Testis (tissue), 3 donors: ENCODE data around the gene LENEP. TPM values are rescaled to one million over a fixed set of nuclear protein-coding genes. Genes with fewer than 3 reads are reported as not detected.

Experiments
- DNase-seq: peaks from one replicate; pipeline ENCODE4 v3.0.0-alpha.2; 2019
- H3K27ac ChIP-seq, 2 donors: fragments of 200-600 bp; sonication (generic); one replicate each; pipeline ENCODE4 v1.5.1; 2019
- H3K27me3 ChIP-seq: fragments of 200-600 bp; sonication (generic); one replicate; pipeline ENCODE4 v1.5.1; 2019
- H3K36me3 ChIP-seq: fragments of 200-600 bp; sonication (generic); one replicate; pipeline ENCODE4 v1.5.1; 2017; ENCODE audit warnings: low read depth; ENCODE audit errors: missing control alignments
- H3K4me1 ChIP-seq: fragments of 200-600 bp; sonication (generic); one replicate; pipeline ENCODE4 v1.5.1; 2019
- H3K4me3 ChIP-seq, 2 donors: fragments of 200-600 bp; sonication (generic); one replicate each; pipeline ENCODE4 v1.5.1; 2017 to 2019
- H3K9me3 ChIP-seq: fragments of 200-600 bp; sonication (generic); one replicate; pipeline ENCODE4 v1.5.1; 2017
- CTCF ChIP-seq, 3 experiments: fragments of 450-650 bp in 2 of 3; fragments of 200-600 bp in 1 of 3; sonication (generic) in 1 of 3; IDR thresholded peaks; one replicate each; pipeline ENCODE4 v1.5.1; 2016 to 2019; ENCODE audit warnings: antibody characterized with exemption in 3 of 3, mild to moderate bottlenecking in 2 of 3, moderate library complexity in 1 of 3
- POLR2A ChIP-seq: fragments of 450-650 bp; IDR thresholded peaks from one replicate; pipeline ENCODE4 v1.6.1; 2017; ENCODE audit warnings: antibody characterized with exemption, mild to moderate bottlenecking, moderate library complexity
- WGBS, 2 donors: methylation state at CpG; one replicate each; pipeline ENCODE4 v1.1.5; 2018; 5-methylcytosine and 5-hydroxymethylcytosine counted together
- intact Hi-C: fragments of 100-400 bp; cut with DNase I; formaldehyde crosslinking; loops from one replicate; pipeline ENCODE4 v1.15.1; 2023; ENCODE audit warnings: low total_unique reads
- polyA plus RNA-seq: library from polyadenylated mRNA; stranded (reverse); fragments of 350-450 nt; fragmentation: Illumina TruSeq; extraction: RNeasy Lipid Tissue Mini Kit (QIAGEN cat#74804); gene quantifications from one replicate; pipeline ENCODE4 v1.2.3, GENCODE V29; 2014; ENCODE audit warnings: low read depth, low replicate concordance; ENCODE audit not compliant: insufficient read depth
- total RNA-seq, 2 donors: library from RNA; depleted of rRNA; stranded (reverse); fragments of >200 nt; gene quantifications; one replicate each; pipeline ENCODE4 v1.2.3, GENCODE V29; 2016

The LENEP gene
- total and polyA plus RNA-seq, 3 donors from 2014 or later: 1.1 TPM; not detected in 2

GRCh38 chr1:154958681-154959425 is 34.5 kb upstream of the LENEP start:
- Histone ChIP-seq H3K27ac (no peak overlapping the region), H3K27me3 (no peaks in the 10 kb centered on the region), H3K4me3 (no peak overlapping the region), H3K4me1 (peaks cover 42% of the 10 kb centered on the region), H3K36me3 (no peaks in the 10 kb centered on the region), H3K9me3 (no peaks in the 10 kb centered on the region)
- intact Hi-C loops: no loop called here
- 87 to 91% methylated on average over 11 to 16 of the region's 16 CpGs for WGBS, 2 donors
- TF ChIP-seq POLR2A (no peak), CTCF (IDR thresholded peaks at IDR 0.05) (no peak)
- DNase-seq: no peak

- H3K4me3 ChIP-seq: no peak overlapping the region
- 85 to 89% methylated on average over 7 of the region's 7 CpGs for WGBS, 2 donors
- intact Hi-C loops: no loop called here
- peaks cover 37% of the 10 kb centered on the region for H3K4me1 ChIP-seq
- H3K27me3 ChIP-seq: no peaks in the 10 kb centered on the region
- H3K9me3 ChIP-seq: no peaks in the 10 kb centered on the region
- no peak for DNase-seq
- TF ChIP-seq CTCF (IDR thresholded peaks at IDR 0.05): no peak
- TF ChIP-seq POLR2A: no peak
- H3K36me3 ChIP-seq: no peaks in the 10 kb centered on the region
- H3K27ac ChIP-seq: no peak overlapping the region
Measured at GRCh38 chr1:154959426-154959780, 34.0 kb upstream of the LENEP start.

- H3K27ac ChIP-seq: peak overlapping the region; percentile 94 to 99
- H3K4me3 ChIP-seq: peak overlapping the region; percentile 72 to 93
- H3K36me3 ChIP-seq: no peaks in the 10 kb centered on the region
- H3K4me1 ChIP-seq: peaks cover 25% of the 10 kb centered on the region
- 23 to 25% methylated on average over 10 of the region's 10 CpGs for WGBS, 2 donors
- TF ChIP-seq POLR2A: no peak
- no peak for TF ChIP-seq CTCF (IDR thresholded peaks at IDR 0.05)
- no peak for DNase-seq
- no peaks in the 10 kb centered on the region for H3K9me3 ChIP-seq
- intact Hi-C loops: no loop called here
- no peaks in the 10 kb centered on the region for H3K27me3 ChIP-seq
Measured at GRCh38 chr1:154960446-154961136, 32.8 kb upstream of the LENEP start.

GRCh38 chr1:154961207-154962155 is 31.9 kb upstream of the LENEP start, which contains the start of gene PYGO2:
Gene PYGO2 (minus strand): TSS chr1:154961782. CDS start chr1:154961576, 206 bp downstream.
- TF ChIP-seq POLR2A (peak; percentile 38), CTCF (IDR thresholded peaks at IDR 0.05) (peak; percentile 61 to 70 (median 63))
- WGBS, 2 donors: 0 to 1% methylated on average over 3 to 69 of the region's 93 CpGs
- peaks cover 22% of the 10 kb centered on the region for H3K4me1 ChIP-seq
- no peaks in the 10 kb centered on the region for H3K27me3 ChIP-seq
- peak within 1 kb of the TSS; percentile 72 to 93 for H3K4me3 ChIP-seq
- no peaks in the 10 kb centered on the region for H3K9me3 ChIP-seq
- no peaks in the 10 kb centered on the region for H3K36me3 ChIP-seq
- peak within 1 kb of the TSS; percentile 94 to 99 for H3K27ac ChIP-seq
- peak; percentile 85 for DNase-seq
- intact Hi-C loops: no loop called here
